CD4-positive, alpha-beta T cell (primary cell): Measurements from ENCODE around the gene GRIK1. TPM values are rescaled to one million over a fixed set of nuclear protein-coding genes. Genes with fewer than 3 reads are reported as not detected.

Experiments
- ATAC-seq: fragments of 200-7000 bp; cut with Tn5 transposase; one replicate; pipeline ENCODE4 v1.10.0; 2022; ENCODE audit warnings: mild to moderate bottlenecking; ENCODE audit not compliant: poor library complexity
- CTCF ChIA-PET: fragments of 350-600 bp; sonication (Branson Sonifier 250); formaldehyde crosslinking; loops from one replicate; lab custom pipeline; 2021; ENCODE audit warnings: antibody characterized with exemption, inconsistent platforms; lab: Charles Lee
- POLR2A ChIA-PET: fragments of 350-600 bp; sonication (Branson Sonifier 250); formaldehyde crosslinking; loops from one replicate; lab custom pipeline; 2021; ENCODE audit warnings: antibody characterized with exemption, inconsistent platforms; lab: Charles Lee
- DNase-seq, 14 experiments: peaks; one replicate each; pipeline ENCODE4 v3.0.0-alpha.2; 2013 to 2020; ENCODE audit warnings: mixed read lengths in 2 of 14
- H3K27ac ChIP-seq, 2 donors: one replicate each; pipeline versions ENCODE4 v1.5.1 to v1.7.0; 2013; ENCODE audit warnings: low read length in 2 of 2, low read depth in 1 of 2, mild to moderate bottlenecking in 1 of 2
- H3K27me3 ChIP-seq, 2 experiments: 1 replicate in 1 of 2; 2 replicates in 1 of 2; pipeline versions ENCODE4 v1.6.1 to v1.7.0; 2013; ENCODE audit warnings: low read length in 2 of 2, control low read depth in 1 of 2, mild to moderate bottlenecking in 1 of 2, moderate library complexity in 1 of 2; ENCODE audit not compliant: insufficient read depth in 2 of 2, control insufficient read depth in 1 of 2
- H3K36me3 ChIP-seq: one replicate; pipeline ENCODE4 v1.6.1; 2013; ENCODE audit warnings: low read length, control low read depth; ENCODE audit not compliant: insufficient read depth
- H3K4me1 ChIP-seq: one replicate; pipeline ENCODE4 v1.6.1; 2013; ENCODE audit warnings: low read length, control low read depth; ENCODE audit not compliant: insufficient read depth
- H3K4me3 ChIP-seq: one replicate; pipeline ENCODE4 v1.5.1; 2013; ENCODE audit warnings: mild to moderate bottlenecking, low read length, moderate library complexity
- H3K9me3 ChIP-seq, 2 experiments: 1 replicate in 1 of 2; 2 replicates in 1 of 2; pipeline versions ENCODE4 v1.6.1 to v1.7.0; 2013; ENCODE audit warnings: low read length in 2 of 2, mild to moderate bottlenecking in 2 of 2, control low read depth in 1 of 2, moderate library complexity in 1 of 2; ENCODE audit not compliant: control insufficient read depth in 1 of 2, insufficient read depth in 1 of 2
- H3K27ac Mint-ChIP-seq: one replicate; pipeline ENCODE4 v1.8.0; 2020; ENCODE audit warnings: mixed read lengths
- H3K27me3 Mint-ChIP-seq: one replicate; pipeline ENCODE4 v1.8.0; 2021; ENCODE audit warnings: mixed read lengths
- H3K36me3 Mint-ChIP-seq: one replicate; pipeline ENCODE4 v1.8.0; 2021; ENCODE audit warnings: low read depth, mixed read lengths
- H3K4me1 Mint-ChIP-seq: one replicate; pipeline ENCODE4 v1.8.0; 2021; ENCODE audit warnings: low read depth, mixed read lengths
- H3K4me3 Mint-ChIP-seq: one replicate; pipeline ENCODE4 v1.8.0; 2020; ENCODE audit warnings: mild to moderate bottlenecking, mixed read lengths
- H3K9me3 Mint-ChIP-seq: one replicate; pipeline ENCODE4 v1.8.0; 2020; ENCODE audit warnings: mixed read lengths
- CTCF ChIP-seq: fragments of 200-600 bp; IDR thresholded peaks from one replicate; pipeline ENCODE4 v1.8.0; 2022; ENCODE audit warnings: antibody characterized with exemption, mild to moderate bottlenecking
- intact Hi-C, 2 experiments: fragments of 100-400 bp; cut with DNase I in 1 of 2; cut with micrococcal nuclease in 1 of 2; formaldehyde crosslinking; loops; one replicate each; pipeline versions ENCODE4 v1.15.1 to v1.9.0; 2023 to 2025; cut with DNase I, micrococcal nuclease
- total RNA-seq, 174 experiments: library from RNA in 2 of 174; stranded (reverse) in 2 of 174; gene quantifications; one replicate each; pipeline ENCODE4 v1.2.3 and lab custom pipeline; 2021 to 2026

The GRIK1 gene
- total RNA-seq, 2 experiments from 2014 or later, result not detected

GRCh38 chr21:29940991-29941390, 1.2 kb upstream of the GRIK1 start:
- no peak for ATAC-seq
- Mint-ChIP-seq H3K27me3 (peaks cover 82% of the 10 kb centered on the region), H3K9me3 (peaks cover 6% of the 10 kb centered on the region), H3K36me3 (no peaks in the 10 kb centered on the region), H3K4me1 (peaks cover 8% of the 10 kb centered on the region), H3K4me3 (no peak overlapping the region), H3K27ac (no peak overlapping the region)
- no peaks in the 10 kb centered on the region for H3K4me1 ChIP-seq
- no peak for DNase-seq
- no peaks in the 10 kb centered on the region for H3K36me3 ChIP-seq
- ChIA-PET CTCF (no interaction called here), POLR2A (no interaction called here)
- H3K9me3 ChIP-seq, result peaks cover 0 to 15% of the 10 kb centered on the region in 2 experiments
- peaks cover 14 to 31% of the 10 kb centered on the region in 2 experiments for H3K27me3 ChIP-seq
- H3K4me3 ChIP-seq, result no peak overlapping the region
- no peak for TF ChIP-seq CTCF
- intact Hi-C loops, result no loop called here
- no peak overlapping the region for H3K27ac ChIP-seq

- CTCF ChIA-PET, result no interaction called here
- H3K9me3 Mint-ChIP-seq, result peaks cover 6% of the 10 kb centered on the region
- peaks cover 89% of the 10 kb centered on the region for H3K27me3 Mint-ChIP-seq
- no peaks in the 10 kb centered on the region for H3K36me3 Mint-ChIP-seq
- H3K4me3 Mint-ChIP-seq, result no peak overlapping the region
- peaks cover 8% of the 10 kb centered on the region for H3K4me1 Mint-ChIP-seq
- TF ChIP-seq CTCF, result no peak
- intact Hi-C loops, result no loop called here
- Histone ChIP-seq H3K4me3 (no peak overlapping the region), H3K4me1 (no peaks in the 10 kb centered on the region), H3K36me3 (no peaks in the 10 kb centered on the region), H3K27me3 (peaks cover 14 to 31% of the 10 kb centered on the region in 2 experiments), H3K9me3 (peaks cover 0 to 15% of the 10 kb centered on the region in 2 experiments), H3K27ac (no peak overlapping the region)
- POLR2A ChIA-PET, result no interaction called here
- ATAC-seq (no peak), DNase-seq (no peak)
- no peak overlapping the region for H3K27ac Mint-ChIP-seq
Observed at GRCh38 chr21:29940361-29940760, 565 bp upstream of the GRIK1 start.

GRCh38 chr21:29939104-29939923, 482 bp downstream of the GRIK1 start:
- no peaks in the 10 kb centered on the region for H3K36me3 ChIP-seq
- no peak for TF ChIP-seq CTCF
- CTCF ChIA-PET, result no interaction called here
- H3K27ac ChIP-seq, result no peak overlapping the region
- H3K4me1 ChIP-seq, result no peaks in the 10 kb centered on the region
- peaks cover 8% of the 10 kb centered on the region for H3K4me1 Mint-ChIP-seq
- intact Hi-C loops, result no loop called here
- H3K4me3 ChIP-seq, result no peak overlapping the region
- no peaks in the 10 kb centered on the region for H3K36me3 Mint-ChIP-seq
- ATAC-seq, result no peak
- H3K27ac Mint-ChIP-seq, result no peak overlapping the region
- DNase-seq, result no peak
- POLR2A ChIA-PET, result no interaction called here
- H3K9me3 ChIP-seq, result peaks cover 0 to 15% of the 10 kb centered on the region in 2 experiments
- peaks cover 14 to 31% of the 10 kb centered on the region in 2 experiments for H3K27me3 ChIP-seq
- peaks cover 82% of the 10 kb centered on the region for H3K27me3 Mint-ChIP-seq
- peaks cover 6% of the 10 kb centered on the region for H3K9me3 Mint-ChIP-seq
- H3K4me3 Mint-ChIP-seq, result no peak overlapping the region
